GM04504 (cell line): Measurements from ENCODE around the gene RGS17.
"Not testable (repeated sequence)": the region's sequence is repeated elsewhere in the genome, so short reads cannot be mapped to it uniquely, and the experiment has no call there.

Experiments
- DNase-seq: peaks from one replicate; pipeline ENCODE4 v3.0.0-alpha.2; 2012; ENCODE audit warnings: low read depth

Gene RGS17

GRCh38 chr6:152983637-152984512, 147.2 kb downstream of the RGS17 start:
- DNase-seq = peak; percentile 66

DNA sequence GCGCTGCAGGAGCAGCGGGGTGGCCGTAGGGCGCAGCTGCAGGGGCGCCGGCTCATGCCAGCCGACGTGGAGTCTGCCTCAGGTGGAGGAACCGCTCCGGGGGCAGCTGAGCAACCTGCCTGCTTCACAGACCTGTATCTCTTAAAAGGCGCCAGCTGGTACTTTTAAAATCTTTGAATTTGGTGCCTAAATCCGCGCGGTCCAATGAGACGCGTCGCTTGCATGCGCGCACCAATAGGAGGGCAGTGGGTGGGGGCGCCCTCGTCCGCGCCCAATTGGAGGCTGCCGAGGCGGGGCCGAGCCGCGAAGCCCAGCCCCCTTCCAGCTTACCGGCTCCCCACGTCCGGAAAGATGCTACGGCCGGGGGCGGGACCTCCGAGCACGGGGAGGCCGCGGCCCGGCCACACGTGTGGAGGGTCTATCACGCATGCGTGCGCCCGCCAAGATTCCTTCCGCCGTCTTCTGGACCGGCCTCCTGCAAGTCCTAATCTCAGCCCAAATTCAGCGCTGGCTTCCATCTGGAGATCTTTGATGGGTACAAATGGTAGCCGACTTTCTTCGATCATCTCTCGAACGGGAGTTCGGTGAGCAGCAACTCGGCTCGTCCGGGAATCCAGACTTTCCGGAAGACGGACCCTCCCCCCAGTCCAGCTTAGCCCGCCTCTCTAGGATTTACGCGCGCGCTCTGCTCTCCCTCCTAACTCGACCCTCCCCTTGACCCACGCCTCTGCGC, 148.0 kb downstream of the RGS17 start, which contains the start of gene FBXO5:
Gene FBXO5, minus strand, starts transcription at position 138 of the 733 bp plus-strand sequence. Its CDS starts 82 bp downstream, at position 56.
- DNase-seq = peak; percentile 96

GRCh38 chr6:152981989-152982903, 148.8 kb downstream of the RGS17 start:
- DNase-seq = no peak

DNA sequence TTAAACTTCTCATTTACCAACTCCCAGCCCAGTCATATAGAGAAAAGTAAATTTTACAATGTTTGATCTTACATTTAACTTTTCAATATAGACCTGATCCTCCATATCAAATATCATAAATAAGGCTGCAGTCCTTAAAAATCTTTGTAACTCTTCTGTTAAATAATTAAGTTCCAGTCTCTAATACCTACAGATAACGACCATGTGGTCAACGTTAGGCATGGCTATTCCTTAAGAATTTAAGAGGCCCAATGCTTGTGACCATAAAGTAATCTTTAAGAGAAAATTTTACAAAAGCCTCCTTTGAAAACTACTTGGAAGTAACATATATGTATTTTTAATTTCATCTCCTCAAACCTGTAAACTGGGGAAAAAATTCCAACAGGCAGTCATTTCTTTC, 149.9 kb downstream of the RGS17 start:
- no peak for DNase-seq

GRCh38 chr6:152980656-152981055, 150.4 kb downstream of the RGS17 start:
- no peak for DNase-seq

DNA sequence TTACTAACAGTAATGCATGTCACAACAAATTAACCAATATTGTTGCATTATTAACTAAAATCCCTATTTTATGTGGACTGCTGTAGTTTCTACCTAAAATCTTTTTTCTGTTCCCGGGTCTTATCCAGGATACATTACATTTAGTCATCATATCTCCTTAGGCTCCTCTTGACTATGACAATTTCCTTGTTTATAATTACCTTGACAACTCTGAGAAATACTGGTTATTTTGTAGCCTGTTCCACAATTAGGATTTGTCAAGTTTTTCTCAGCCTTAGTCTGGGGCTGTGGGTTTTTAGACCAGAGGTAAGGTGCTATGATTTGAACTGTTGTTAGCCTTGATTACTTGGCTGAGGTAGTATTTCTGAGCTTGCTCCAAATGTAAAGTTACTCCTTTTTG, 152.0 kb downstream of the RGS17 start:
- no peak for DNase-seq

GRCh38 chr6:152978058-152978457, 153.0 kb downstream of the RGS17 start:
- DNase-seq = no peak

DNA sequence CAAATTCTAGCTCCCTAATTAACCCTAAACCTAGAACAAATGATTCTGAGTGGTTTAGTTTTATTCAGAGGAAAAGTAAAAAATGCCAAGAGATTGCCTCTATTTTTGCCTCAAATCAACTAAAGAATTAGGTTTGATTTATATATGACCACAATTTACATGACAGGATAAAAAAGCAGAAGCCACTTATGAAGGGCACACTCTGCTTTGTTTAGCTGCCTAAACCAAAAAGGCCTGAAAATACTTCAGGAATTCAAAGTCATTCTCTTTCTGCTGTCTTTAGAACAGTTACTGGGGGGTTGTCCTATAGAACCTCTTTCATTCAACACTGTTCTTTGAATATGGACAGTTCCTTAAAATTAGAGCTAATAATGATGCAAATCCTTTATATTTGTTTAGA, 153.5 kb downstream of the RGS17 start:
- DNase-seq = no peak

DNA sequence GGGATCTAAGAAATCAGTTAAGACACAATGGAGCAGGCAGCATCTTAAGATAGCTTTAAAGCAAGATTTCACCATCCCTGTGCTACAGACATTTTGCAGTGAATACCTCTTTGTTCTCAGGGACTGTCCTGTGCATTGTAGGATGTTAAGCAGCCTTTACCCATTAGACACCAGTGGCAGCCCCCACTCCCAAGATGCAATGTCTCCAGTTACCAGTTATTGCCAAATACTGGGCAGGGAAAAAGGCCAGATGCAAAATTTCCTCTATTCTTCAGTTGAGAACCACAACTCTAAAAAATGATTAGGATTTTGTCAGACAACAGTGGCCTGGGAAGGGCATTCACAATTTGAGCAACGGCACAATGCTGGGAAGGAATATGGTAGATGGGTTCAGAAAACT, 154.3 kb downstream of the RGS17 start:
- no peak for DNase-seq

- DNase-seq = no peak
These were observed 155.7 kb downstream of the RGS17 start for GRCh38 chr6:152975204-152975915.

DNA sequence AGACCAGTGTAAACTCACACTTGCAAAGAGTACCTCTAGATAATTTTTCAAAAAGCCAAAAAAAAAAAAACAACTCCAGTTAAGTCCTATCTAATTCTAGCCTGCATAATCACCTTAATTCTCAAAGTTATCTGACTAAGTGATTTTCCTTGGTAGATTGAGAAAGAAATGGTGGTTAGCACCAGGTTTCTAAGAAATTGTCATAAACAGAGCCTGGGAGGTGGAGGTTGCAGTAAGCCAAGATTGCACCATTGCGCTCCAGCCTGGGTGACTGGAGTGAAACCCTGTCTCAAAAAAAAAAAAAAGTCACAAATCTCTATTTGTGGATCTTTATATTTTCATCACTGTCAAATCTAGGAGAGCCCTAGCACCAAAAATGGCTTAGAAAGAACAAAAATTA, 157.2 kb downstream of the RGS17 start:
- no peak for DNase-seq

- DNase-seq = no peak
These were observed 161.2 kb downstream of the RGS17 start for GRCh38 chr6:152969688-152970418.

- DNase-seq = not testable (repeated sequence)
These were observed 164.8 kb downstream of the RGS17 start for GRCh38 chr6:152966168-152966894.

DNA sequence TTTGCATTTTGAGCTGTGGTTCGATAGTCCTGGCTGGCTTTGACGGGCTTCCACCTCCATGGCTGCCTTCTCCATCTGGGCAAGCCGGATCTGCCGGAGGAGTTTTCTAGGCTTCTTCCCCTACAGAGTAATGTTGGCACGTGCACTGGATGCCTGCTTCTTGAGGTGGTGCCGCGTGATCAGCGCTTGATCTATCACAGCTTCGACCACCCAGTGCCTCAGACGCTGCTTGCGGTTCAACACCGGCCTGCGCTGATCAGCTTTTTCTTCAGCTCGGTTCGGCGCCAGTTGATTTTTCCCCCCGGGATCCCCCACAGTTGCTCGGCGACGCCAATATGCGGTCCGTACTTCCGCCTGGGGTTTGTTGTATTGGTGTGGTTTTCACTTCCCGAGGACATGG, 171.7 kb downstream of the RGS17 start:
- DNase-seq = no peak

DNA sequence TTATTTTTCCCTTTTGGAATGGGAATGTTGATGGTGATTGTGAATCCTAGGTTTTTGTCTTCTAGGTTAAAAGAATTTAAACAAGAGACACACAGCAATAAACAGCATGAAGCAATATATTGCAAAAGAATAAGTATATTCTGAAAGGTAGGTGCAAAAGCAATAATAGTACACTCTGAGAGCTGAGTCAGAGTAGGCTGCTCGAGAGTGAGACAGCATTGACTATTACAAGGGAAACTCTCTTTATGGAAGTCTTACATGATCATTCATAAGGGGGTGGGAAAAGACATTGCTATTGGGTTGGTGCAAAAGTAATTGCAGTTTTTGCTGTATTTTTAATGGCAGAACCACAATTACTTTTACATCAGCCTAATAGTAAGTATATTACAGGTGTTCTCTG, 173.3 kb downstream of the RGS17 start:
- no peak for DNase-seq
